IPS DF 4.7 (cell line): Measurements from ENCODE around the gene CYP8B1.
"Not testable (repeated sequence)": the region's sequence is repeated elsewhere in the genome, so short reads cannot be mapped to it uniquely, and the experiment has no call there.

Experiments used
- DNase-seq: peaks from one replicate; pipeline ENCODE4 v3.0.0-alpha.2; 2013; ENCODE audit warnings: low spot score; ENCODE audit errors: extremely low read depth

CYP8B1 gene

DNA sequence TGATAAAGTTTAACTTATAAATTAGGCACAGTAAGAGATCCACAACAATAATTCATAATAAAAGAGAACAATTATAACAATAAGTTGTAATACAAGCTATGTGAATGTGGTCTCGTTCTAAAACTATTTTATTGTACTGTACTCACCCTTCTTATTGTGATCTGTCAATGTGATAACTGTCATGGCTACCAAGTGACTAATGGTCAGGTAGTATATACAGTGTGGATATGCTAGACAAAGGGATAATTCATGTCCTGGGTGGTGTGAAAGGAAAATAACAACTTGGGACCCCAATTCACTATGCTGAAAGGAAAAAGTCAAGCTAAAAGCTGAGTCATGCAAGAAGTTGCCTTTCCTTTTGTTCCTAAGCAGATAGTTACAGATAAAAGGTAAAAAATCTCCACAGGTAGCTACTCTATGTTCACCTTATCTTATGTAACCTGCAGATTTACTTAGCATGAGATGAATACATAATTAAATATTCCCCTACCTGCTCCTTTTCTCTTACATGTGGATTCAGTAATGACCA lies 10.7 kb upstream of the CYP8B1 start:
- no peak for DNase-seq

DNA sequence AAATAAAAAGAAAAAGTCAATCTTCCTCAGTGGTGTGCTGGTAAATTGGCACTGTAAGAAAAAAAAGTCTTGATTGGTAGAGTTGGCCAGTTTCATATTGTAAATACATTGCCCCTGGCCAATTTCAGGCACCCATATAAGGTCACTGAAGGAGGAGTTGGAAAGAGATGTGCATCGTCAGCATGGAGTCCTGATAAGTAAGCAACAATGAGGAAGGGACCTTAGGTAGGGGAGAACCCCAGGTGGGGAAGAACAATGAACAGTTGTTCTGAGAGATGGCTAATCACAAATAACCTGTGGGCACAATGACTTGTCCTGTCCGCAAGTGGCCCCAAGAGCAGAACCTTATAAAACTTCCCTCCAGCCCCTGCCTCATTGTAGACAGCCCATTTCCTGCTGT lies 8.6 kb upstream of the CYP8B1 start:
- no peak for DNase-seq

DNA sequence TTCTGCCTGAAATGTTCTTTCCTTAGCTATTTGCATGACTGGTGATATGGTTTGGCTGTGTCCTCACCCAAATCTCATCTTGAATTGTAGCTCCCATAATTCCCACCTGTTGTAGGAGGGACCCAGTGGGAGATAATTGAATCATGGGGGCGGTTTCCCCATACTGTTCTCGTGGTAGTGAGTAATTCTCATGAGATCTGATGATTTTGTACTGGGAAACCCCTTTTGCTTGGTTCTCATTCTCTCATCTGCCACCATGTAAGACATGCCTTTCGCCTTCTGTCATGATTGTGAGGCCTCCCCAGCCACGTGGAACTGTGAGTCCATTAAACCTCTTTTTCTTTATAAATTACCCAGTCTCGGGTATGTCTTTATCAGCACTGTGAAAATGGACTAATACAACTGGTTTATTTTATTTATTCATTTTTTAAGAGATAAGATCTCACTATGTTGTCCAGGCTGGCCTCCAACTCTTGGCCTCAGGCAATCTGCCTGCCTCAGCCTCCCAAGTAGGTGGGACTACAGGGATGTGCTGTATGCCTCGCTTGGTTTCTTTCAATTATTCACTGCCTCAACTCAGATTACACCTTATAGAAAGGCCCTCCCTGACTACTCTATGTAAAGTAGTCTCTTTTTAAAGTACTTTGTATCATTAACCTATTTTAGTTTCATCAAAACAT lies 7.7 kb upstream of the CYP8B1 start:
- not testable (repeated sequence) for DNase-seq

DNA sequence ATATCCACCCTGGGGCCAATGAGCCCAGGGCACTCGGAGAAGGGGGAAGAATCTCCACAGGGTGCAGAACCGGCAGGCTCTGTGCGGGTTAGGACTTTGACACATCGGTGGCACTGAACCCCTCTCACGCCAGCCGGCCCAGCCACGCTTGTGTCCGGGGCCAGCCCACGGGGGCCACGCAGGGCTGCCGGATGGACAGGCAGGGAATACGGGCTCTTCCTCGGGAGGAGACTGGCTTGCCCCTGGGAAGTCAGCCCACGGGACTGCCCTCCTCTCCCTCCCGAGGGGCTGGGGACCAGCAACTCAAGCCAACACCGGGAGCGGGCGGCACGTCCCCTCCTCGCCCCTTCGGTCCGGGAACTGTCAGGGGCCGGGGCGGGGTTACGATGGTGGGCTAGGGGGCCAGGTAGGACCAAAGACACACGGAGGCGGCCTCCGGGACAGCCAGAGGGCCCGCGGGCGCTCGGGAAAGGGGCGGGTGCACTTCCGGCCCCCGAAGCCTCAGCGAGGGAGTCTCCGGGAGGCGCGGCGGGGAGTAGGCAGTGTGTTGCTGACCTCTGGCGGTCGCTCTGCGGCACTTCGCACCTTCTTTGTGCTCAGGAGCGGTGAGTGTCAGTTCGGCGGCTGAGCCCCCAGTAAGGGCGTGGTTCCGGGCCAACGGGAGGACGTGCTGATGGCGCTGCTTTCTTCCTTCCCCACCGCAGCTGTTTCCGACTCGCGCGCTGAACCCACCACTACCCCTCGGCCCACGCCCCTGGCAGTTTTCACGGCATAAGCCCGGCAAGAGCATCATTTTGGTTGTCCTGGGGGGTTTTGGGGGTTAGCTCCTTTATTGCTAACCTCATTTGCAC lies 5.1 kb upstream of the CYP8B1 start:
- peak; percentile 62 for DNase-seq

DNA sequence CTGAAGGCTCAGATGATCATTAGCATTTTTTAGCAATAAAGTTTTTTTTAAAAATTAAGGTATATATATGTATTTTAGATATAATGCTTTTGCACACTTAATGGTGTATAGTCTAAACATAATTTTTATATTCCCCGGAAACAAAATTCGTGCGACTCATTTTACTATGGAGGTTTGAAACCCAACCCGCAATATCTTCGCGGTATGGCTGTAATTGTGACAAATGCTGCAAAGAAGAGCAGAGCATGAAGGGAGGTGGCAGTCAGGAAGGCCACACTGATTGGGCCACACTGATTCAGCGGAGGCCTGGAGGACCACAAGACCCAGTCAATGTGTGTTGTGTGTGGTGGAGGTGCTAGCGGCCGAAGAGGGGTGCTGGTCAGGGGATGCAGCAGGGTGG lies 4.5 kb upstream of the CYP8B1 start:
- no peak for DNase-seq

DNA sequence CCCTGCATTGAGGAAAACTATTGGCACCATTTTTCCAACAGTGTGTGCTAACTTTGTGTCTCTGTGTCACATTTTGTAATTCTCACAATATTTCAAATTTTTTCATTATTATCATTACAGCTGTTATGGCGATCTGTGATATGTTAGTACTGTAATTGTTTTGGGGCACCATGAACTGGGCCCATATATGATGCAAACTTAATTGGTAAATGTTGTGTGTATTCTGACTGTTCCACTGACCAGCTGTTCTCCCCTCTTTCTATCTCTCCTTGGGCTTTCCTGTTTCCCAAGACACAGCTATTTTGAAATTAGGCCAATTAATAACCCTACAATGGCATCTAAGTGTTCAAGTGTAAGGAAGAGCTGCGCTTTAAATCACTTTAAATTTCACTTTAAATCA lies 2.2 kb upstream of the CYP8B1 start:
- no peak for DNase-seq

DNA sequence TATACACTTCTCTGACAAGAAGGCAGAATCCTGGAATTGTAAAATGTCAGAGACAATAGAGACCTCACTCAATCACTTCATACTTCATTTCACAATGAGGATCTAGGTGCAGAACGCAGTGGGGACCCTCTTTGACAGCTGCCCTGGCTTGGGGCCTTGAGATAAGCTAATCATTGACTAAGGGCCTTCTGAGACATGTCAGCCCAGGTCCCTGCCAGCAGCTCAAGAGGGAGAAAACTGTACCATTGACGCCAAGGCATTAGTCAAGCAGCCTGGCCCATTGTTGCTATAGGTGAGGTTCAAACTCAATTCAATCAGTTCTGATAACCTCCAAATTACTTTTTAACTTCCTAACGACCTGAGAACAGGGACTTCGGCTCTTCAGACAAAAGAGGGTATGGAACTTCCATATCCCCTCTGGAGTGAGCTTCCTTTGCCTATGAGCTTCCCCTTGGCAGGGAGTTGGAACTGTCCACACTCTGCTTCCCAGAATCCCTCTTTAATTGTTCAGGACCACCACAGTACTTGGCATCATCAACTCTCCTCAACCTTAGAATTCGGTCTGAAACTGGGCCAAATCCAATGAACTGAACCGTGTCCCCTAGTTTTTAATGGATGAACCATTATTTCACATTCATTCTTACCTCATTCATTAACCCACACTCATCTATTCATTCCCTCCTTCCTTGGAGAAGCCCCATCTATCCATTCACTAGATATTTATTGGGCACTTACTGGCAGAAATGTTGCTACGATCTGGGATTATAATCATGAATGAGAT lies 1.5 kb upstream of the CYP8B1 start:
- no peak for DNase-seq

DNA sequence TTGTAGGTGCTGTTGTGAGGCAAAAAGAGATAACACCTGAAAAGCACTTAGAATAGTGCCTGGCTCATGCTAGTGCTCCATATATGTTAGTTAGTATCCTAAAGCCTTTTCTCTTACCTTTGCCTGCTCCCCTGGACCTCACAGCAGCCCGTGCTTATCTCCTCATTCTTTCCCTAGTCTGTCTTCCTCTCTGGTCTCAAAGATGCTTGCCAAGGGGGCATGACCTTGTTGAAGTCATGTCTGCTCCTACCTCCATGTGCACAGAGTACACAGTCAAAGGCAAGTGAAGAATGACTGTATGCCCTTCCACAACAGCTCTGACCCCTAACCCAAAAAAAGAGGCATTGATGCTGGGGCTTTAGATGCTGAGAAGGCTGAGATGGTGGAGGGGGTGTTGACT lies 722 bp upstream of the CYP8B1 start:
- DNase-seq: no peak

DNA sequence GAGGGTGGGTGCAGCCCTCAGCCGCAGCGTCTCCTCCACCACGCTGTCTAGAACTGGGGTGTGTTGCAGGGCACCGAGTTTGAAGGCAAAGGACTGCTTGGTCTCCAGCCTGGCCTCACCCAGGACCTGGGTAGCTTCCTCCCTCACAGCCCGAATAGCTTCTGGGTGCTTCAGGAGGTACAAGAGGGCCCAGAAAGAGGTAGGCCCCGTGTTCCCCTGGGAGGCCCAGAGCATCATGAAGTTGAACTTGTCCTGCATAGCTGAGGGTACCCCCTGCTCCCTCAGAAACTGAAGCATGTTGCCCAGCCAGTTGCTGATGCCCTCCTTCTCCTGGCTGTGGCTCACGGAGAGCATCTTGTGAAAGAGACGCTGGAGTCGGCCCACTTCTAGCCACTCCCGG lies 930 bp downstream of the CYP8B1 start:
- no peak for DNase-seq

DNA sequence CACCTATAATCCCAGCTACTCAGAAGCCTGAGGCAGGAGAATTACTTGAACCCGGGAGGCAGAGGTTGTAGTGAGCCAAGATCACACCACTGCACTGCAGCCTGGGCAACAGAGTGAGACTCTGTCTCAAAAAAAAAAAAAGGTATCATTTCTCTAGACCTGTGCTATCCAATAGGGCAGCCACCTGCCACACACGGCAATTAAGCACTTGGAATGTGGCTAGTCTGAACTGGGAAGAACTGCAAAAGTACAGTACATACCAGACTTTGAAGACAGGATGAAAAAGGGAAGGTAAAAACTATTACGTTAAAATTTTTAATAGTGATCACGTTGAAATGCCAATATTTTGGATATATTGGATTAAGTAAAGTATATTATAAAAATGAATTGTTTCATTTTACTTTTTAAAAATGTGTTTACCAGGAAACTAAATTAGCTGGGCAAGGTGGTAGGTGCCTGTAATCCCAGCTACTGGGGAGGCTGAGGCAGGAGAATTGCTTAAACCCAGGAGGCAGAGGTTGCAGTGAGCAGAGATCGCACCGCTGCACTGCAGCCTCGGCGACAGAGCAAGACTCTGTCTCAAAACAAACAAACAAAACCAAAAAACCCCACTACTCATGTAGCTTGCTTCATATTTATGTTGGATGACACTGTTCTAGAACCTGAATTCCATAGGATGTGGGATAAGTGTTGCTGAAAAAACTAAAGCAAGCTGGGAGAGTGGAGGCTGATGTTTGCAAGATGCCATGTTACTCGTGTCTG lies 2.3 kb downstream of the CYP8B1 start:
- DNase-seq: no peak

DNA sequence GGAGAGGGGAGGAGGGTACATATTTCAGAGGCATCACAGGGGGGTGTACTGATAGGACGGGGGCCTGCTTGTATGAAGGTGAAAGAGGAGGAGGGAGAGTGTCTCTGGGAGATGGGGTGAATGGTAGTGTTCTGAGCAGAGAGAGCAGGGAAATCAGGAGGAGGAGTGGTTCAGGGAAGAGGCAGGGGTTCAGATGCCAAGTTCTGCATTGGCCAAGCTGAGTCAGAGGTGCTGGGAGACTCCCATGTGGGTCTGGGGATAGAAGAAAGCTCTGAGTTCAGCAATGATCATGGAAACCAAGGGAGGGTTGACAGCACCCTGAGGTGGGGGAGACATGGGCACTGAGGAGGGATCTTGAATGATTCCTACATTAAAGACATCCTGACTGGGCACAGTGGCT lies 3.0 kb downstream of the CYP8B1 start:
- no peak for DNase-seq

DNA sequence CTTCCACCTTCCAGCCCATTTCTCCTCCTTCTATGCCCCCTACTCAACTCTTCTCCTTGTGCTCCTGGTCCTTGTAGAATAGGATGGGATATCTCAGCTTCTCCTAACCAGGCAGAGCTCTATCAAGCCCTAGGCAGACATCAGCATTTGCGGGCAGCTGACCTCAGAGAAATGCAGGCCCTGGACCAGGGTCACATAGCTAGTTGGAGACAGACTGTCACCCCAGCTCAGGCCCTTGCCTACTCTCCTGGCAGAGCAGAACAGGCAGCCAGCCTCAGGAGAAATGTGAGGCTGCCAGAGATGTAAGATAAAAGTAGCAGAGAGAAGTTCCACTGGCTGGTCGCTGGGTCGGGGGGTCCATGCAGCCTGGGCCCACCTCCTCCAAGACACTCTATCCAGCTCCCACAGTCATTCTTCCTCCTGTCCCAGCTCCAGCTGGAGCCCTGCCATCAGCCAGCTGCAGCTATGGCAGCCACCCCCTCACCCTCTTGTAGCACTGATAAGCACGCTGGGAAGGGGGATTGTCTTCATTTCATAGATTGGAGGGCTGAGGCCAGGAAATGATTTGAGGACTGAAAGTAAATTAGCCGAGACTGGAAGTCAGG lies 4.0 kb downstream of the CYP8B1 start:
- DNase-seq: no peak

DNA sequence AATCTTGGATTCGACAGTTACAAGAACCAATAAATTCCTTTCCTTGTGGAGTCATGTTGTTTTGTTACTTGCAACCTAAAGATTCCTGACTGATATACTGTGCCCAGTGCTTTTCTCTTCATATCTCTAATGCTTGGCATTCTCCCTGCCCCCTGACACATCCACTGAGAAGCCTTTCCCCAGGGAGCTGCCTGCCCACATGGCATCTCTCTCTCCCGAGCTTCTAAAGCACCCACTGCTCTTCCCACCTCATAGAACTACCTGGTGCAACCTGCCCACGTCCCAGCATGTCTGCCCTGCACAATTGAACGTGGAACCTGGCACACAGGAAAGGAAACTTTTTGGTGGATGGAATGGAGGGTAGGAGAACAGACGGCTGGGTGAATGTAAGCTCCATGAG lies 6.8 kb downstream of the CYP8B1 start:
- DNase-seq: no peak

DNA sequence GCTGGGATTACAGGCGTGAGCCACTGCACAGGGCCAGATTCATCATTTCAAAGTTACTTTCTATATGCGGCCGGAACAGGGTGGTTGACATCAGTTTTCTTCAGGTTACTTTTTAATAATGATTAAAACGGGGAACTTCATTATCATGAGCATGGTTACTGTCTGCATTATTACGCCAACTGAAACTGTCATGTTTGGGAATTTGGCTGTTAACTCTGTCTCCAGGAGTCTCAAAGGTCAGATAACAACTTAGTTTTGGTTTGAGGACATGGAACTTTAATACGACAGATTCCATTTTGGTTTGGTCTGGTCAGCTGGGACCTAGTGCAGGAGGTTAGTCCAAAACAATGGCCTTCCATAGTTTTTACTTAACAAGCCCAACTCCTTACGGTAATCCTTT lies 8.5 kb downstream of the CYP8B1 start:
- DNase-seq: no peak

DNA sequence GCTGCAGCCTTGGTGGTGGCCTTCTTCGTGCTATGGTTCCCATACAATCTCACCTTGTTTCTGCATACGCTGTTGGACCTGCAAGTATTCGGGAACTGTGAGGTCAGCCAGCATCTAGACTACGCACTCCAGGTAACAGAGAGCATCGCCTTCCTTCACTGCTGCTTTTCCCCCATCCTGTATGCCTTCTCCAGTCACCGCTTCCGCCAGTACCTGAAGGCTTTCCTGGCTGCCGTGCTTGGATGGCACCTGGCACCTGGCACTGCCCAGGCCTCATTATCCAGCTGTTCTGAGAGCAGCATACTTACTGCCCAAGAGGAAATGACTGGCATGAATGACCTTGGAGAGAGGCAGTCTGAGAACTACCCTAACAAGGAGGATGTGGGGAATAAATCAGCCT lies 10.4 kb downstream of the CYP8B1 start:
- no peak for DNase-seq

DNA sequence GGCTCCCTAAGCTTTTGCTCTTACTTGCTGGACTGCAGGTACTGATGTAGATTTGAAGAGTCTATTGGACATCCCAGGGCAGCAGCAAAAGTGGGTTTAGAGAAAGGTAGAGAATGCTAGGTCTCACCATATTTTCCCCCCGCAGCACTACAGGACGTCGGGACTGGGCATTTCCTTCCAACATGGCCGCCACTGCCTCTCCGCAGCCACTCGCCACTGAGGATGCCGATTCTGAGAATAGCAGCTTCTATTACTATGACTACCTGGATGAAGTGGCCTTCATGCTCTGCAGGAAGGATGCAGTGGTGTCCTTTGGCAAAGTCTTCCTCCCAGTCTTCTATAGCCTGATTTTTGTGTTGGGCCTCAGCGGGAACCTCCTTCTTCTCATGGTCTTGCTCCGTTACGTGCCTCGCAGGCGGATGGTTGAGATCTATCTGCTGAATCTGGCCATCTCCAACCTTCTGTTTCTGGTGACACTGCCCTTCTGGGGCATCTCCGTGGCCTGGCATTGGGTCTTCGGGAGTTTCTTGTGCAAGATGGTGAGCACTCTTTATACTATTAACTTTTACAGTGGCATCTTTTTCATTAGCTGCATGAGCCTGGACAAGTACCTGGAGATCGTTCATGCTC lies 11.2 kb downstream of the CYP8B1 start:
- no peak for DNase-seq

DNA sequence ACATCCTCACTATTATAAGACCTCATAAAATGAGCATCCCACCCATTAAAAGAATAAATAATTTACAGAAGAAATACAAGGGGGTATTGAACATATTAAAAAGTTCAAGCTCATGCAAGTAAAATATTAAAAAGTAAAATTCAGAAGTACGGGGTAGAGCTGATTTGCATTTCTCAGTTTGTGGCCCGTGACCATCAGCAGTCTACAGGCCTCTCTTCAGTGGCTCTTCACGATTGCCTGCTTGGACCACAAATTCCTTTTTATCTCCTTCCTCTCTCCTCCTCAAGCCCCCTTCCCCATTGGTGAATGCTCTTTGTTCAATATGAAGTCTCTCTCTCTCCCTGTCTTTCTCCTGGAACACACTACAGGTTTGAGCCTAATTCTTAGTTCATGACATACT lies 19.1 kb downstream of the CYP8B1 start:
- no peak for DNase-seq

DNA sequence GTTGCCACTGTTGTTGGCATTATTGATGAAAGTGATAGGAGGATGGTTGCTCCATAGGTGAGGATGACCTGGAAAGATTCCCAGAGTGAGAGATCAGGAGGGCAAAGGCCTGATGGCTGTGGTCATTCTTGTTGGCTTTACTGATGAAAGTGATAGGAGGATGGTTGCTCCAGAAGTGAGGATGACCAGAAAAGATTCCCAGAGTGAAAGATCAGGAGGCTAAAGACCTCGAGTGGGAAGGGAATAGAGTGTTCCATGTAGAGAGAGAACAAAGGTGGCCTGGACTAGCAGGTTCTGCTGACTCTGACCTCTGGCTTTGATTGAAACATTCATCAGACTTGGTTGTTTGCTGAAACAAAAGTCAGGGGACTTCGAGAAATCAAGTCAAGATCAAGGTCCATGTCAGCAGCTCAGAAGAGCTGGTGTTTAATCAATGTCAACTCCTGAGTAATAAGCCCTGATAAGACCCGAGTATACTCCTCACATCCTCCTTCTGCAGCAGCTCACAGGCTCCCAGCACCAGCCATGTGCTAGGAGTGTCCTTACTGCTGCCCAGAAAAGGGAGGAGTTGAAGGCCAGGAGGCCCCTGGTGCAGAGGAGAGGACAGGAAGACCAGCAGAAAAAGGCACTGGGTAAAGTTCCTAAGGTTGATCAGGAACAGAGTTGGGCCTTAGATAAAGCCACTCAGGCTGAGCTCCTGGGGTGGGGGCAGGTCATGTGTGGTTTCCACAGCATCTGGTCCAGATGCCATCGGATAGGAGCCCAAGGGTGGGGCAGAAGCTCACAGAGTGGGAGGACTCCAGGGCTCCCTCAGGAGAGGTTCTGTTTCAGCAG lies 19.9 kb downstream of the CYP8B1 start:
- DNase-seq: no peak

DNA sequence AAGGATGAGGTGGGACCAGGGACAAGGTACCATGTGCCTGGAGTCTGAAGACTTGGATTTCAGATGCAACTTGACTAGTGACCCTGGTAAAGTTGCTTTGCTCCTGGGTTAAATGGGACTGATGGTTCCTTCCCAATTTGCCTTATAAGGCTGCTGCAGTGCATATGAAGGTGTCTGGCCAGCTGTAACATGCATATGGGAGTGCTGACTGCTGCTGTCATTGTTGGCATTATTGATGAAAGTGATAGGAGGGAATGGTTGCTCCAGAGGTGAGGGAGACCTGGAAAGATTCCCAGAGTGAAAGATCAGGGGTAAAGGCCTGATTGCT lies 20.5 kb downstream of the CYP8B1 start:
- DNase-seq: no peak
